GM12878 (cell line): ENCODE data around the gene STK33. TPM values are rescaled to one million over a fixed set of nuclear protein-coding genes. Genes with fewer than 3 reads are reported as not detected.

ENCODE experiments used
- ATAC-seq: fragments of 200-7000 bp; cut with Tn5 transposase; 3 replicates; pipeline ENCODE4 v1.9.1; 2020; ENCODE audit warnings: mild to moderate bottlenecking, moderate library complexity
- BruUV-seq: library from RNA; stranded (reverse); fragments of 400-500 nt; replicated peaks from 2 replicates; lab custom pipeline; 2021; lab: Mats Ljungman, UMichigan
- CTCF ChIA-PET: fragments of 300-600 bp; sonication (Branson Sonifier 250); formaldehyde crosslinking; extraction: SDS; loops from one replicate; lab custom pipeline; 2021; ENCODE audit warnings: inconsistent platforms; lab: Yijun Ruan, JAX
- POLR2A ChIA-PET: fragments of 350-600 bp; formaldehyde crosslinking; extraction: SDS; loops from one replicate; lab custom pipeline; 2021; ENCODE audit warnings: inconsistent platforms; lab: Charles Lee
- RAD21 ChIA-PET: fragments of 300-600 bp; sonication (Branson Sonifier 250); formaldehyde crosslinking; loops from one replicate; lab custom pipeline; 2023; ENCODE audit warnings: antibody characterized with exemption; ENCODE audit not compliant: unreplicated experiment; lab: Charles Lee
- SMC1A ChIA-PET: fragments of 300-600 bp; sonication (Branson Sonifier 250); formaldehyde crosslinking; loops from one replicate; lab custom pipeline; 2023; ENCODE audit not compliant: unreplicated experiment, uncharacterized antibody; lab: Charles Lee
- DNase-seq: peaks from one replicate; pipeline ENCODE4 v3.0.0-alpha.2; 2011; ENCODE audit warnings: low read depth, low spot score
- FAIRE-seq: peaks from 3 replicates; lab custom pipeline; 2011; peaks lifted over from hg19 to GRCh38; lab: Jason Lieb, UNC
- H2AFZ ChIP-seq: 2 replicates; pipeline ENCODE4 v1.6.0; 2011; ENCODE audit warnings: low read depth, low read length, control low read depth; ENCODE audit not compliant: control insufficient read depth
- H3K27ac ChIP-seq: 2 replicates; pipeline ENCODE4 v1.5.1; 2011; ENCODE audit warnings: control low read depth; ENCODE audit not compliant: control insufficient read depth, insufficient read depth
- H3K27me3 ChIP-seq, 2 experiments: replicated peaks in 1 of 2; 2 replicates each; pipeline versions ENCODE4 v1.6.0 to v1.6.1; 2011; ENCODE audit warnings: low read length in 1 of 2; ENCODE audit not compliant: control insufficient read depth in 2 of 2, insufficient read depth in 2 of 2
- H3K36me3 ChIP-seq, 2 experiments: 2 replicates each; pipeline ENCODE4 v1.5.1; 2011; ENCODE audit warnings: low read length in 1 of 2; ENCODE audit not compliant: control insufficient read depth in 2 of 2, insufficient read depth in 2 of 2
- H3K4me1 ChIP-seq: 2 replicates; pipeline ENCODE4 v1.6.1; 2011; ENCODE audit warnings: mild to moderate bottlenecking, low read length, moderate library complexity, mixed read lengths; ENCODE audit not compliant: control insufficient read depth, insufficient read depth
- H3K4me2 ChIP-seq: 2 replicates; pipeline ENCODE4 v1.6.0; 2011; ENCODE audit warnings: control low read depth; ENCODE audit not compliant: control insufficient read depth, insufficient read depth
- H3K4me3 ChIP-seq: fragments of 200-600 bp; sonication (generic); 2 replicates; pipeline ENCODE4 v1.5.1; 2016
- H3K79me2 ChIP-seq: 2 replicates; pipeline ENCODE4 v1.6.0; 2011; ENCODE audit warnings: low read length; ENCODE audit not compliant: control insufficient read depth, insufficient read depth
- H3K9ac ChIP-seq: 2 replicates; pipeline ENCODE4 v1.8.0; 2011; ENCODE audit warnings: low read length, control low read depth, mixed read lengths; ENCODE audit not compliant: control insufficient read depth, insufficient read depth
- H3K9me3 ChIP-seq: replicated peaks from 3 replicates; pipeline ENCODE4 v1.5.1; 2011; ENCODE audit warnings: mild to moderate bottlenecking, low read length; ENCODE audit not compliant: control insufficient read depth, insufficient read depth
- H4K20me1 ChIP-seq: 2 replicates; pipeline ENCODE4 v1.6.0; 2011; ENCODE audit not compliant: control insufficient read depth, insufficient read depth
- EGR1 ChIP-seq, 2 experiments: IDR thresholded peaks; 1 replicate in 1 of 2; 2 replicates in 1 of 2; pipeline ENCODE4 v1.6.1; 2011 to 2012; ENCODE audit warnings: low read depth in 2 of 2, low read length in 2 of 2, borderline replicate concordance in 1 of 2, mild to moderate bottlenecking in 1 of 2, moderate library complexity in 1 of 2
- IRF4 ChIP-seq: IDR thresholded peaks from 2 replicates; pipeline ENCODE4 v1.6.1; 2011; ENCODE audit warnings: low read depth, low read length
- LARP7 ChIP-seq: fragments of 450-650 bp; IDR thresholded peaks from 2 replicates; pipeline ENCODE4 v1.6.1; 2017; ENCODE audit warnings: mild to moderate bottlenecking
- MTA3 ChIP-seq: IDR thresholded peaks from 2 replicates; pipeline ENCODE4 v1.6.1; 2012; ENCODE audit warnings: low read length, inconsistent platforms, borderline replicate concordance
- MYC ChIP-seq: IDR thresholded peaks from 2 replicates; pipeline ENCODE4 v1.6.1; 2011; ENCODE audit warnings: mild to moderate bottlenecking, low read length, moderate library complexity, inconsistent platforms; ENCODE audit not compliant: insufficient read depth, insufficient replicate concordance, insufficient read length, severe bottlenecking
- NR2C2 ChIP-seq: IDR thresholded peaks from 2 replicates; pipeline ENCODE4 v1.6.1; 2011; ENCODE audit warnings: borderline replicate concordance, low read depth; ENCODE audit not compliant: control insufficient read depth, insufficient read length
- PAX8 ChIP-seq: fragments of 450-650 bp; IDR thresholded peaks from 2 replicates; pipeline ENCODE4 v1.6.1; 2017; ENCODE audit warnings: mild to moderate bottlenecking, moderate library complexity
- REST ChIP-seq: IDR thresholded peaks from 2 replicates; pipeline ENCODE4 v1.6.1; 2012; ENCODE audit warnings: mild to moderate bottlenecking, low read depth, low read length
- TCF3 ChIP-seq: IDR thresholded peaks from 2 replicates; pipeline ENCODE4 v1.6.1; 2012; ENCODE audit warnings: low read depth, mild to moderate bottlenecking, low read length, borderline replicate concordance; ENCODE audit not compliant: insufficient read depth
- ZNF217 ChIP-seq: fragments of 450-650 bp; IDR thresholded peaks from 2 replicates; pipeline ENCODE4 v1.6.1; 2017; ENCODE audit warnings: antibody characterized with exemption, mild to moderate bottlenecking
- WGBS: methylation state at CpG from one replicate; pipeline ENCODE4 v1.1.6; 2016; ENCODE audit warnings: low lambda C conversion rate; ENCODE audit not compliant: insufficient replicate concordance, insufficient coverage; ENCODE audit errors: missing lambda C conversion rate; 5-methylcytosine and 5-hydroxymethylcytosine counted together
- in situ Hi-C: fragments of 300-500 bp; cut with MboI; formaldehyde crosslinking; loops from 9 replicates; pipeline ENCODE4 v1.14.3; 2018; ENCODE audit warnings: mixed read lengths
- intact Hi-C: fragments of 100-400 bp; cut with micrococcal nuclease; formaldehyde crosslinking; loops from one replicate; pipeline ENCODE4 v1.14.2; 2022; ENCODE audit not compliant: unreplicated experiment
- polyA plus RNA-seq, 11 experiments: library from polyadenylated mRNA; depleted of rRNA in 4 of 11; unstranded in 6 of 11; stranded (reverse) in 5 of 11; fragments of >200 nt; fragmentation: Nextera tagmentation in 4 of 11; fragmentation: Illumina TruSeq in 1 of 11; extraction: Ambion mirVana in 4 of 11; extraction: Trizol in 1 of 11; gene quantifications; 1 replicate in 1 of 11; 2 replicates in 10 of 11; pipeline versions ENCODE4 v1.2.1 to v1.2.3, GENCODE V29; 2011 to 2016; ENCODE audit warnings: inconsistent platforms in 2 of 11, missing spikeins in 2 of 11, low read depth in 1 of 11
- total RNA-seq, 4 experiments: library from RNA; depleted of rRNA in 3 of 4; stranded (reverse); fragments of >200 nt in 3 of 4; fragmentation: Illumina TruSeq in 1 of 4; extraction: Trizol in 1 of 4; gene quantifications; 2 replicates each; pipeline versions ENCODE4 v1.2.1 to v1.2.3, GENCODE V29; 2013 to 2021
- TF ChIP-seq, protein P1 (sequence below): fragments of 450-650 bp; IDR thresholded peaks from 2 replicates; pipeline ENCODE4 v1.6.1; 2017; ENCODE audit warnings: antibody characterized with exemption, mild to moderate bottlenecking, moderate library complexity

STK33 gene
- total and polyA plus RNA-seq, 10 of the 15 experiments (the other 5 are each of a cell fraction or from before 2014, with no cell fraction given) = 5.2 to 27.3 (median 18.3) TPM

- intact Hi-C loops = no loop called here
- ChIA-PET RAD21 (no interaction called here), SMC1A (interaction anchor here (1.0 to 1.8 kb wide), 4 partner anchors 11 to 32 kb away, joined by 3 to 7 read pairs (median 4); no protein-coding TSS in a partner anchor), CTCF (interaction anchor here (0.7 kb wide), 1 partner anchor 129 kb away, joined by 4 read pairs; no protein-coding TSS in a partner anchor), POLR2A (no interaction called here)
- Histone ChIP-seq H2AFZ (no peak overlapping the region), H3K4me3 (no peak overlapping the region), H3K27ac (no peak overlapping the region), H4K20me1 (no peaks in the 10 kb centered on the region), H3K4me2 (no peak overlapping the region), H3K27me3 (no peaks in the 10 kb centered on the region), H3K36me3 (no peaks in the 10 kb centered on the region), H3K9ac (no peak overlapping the region), H3K4me1 (no peaks in the 10 kb centered on the region), H3K79me2 (no peaks in the 10 kb centered on the region), H3K9me3 (no peaks in the 10 kb centered on the region)
- DNase-seq = no peak
- no TSS peak for BruUV-seq
- 62% methylated on average over 1 of the region's 1 CpG for WGBS
- no peak for FAIRE-seq
- ATAC-seq = no peak
- TF ChIP-seq MYC (no peak), REST (peak; percentile 84)
- in situ Hi-C loops = no loop called here
These were observed 190.7 kb downstream of the STK33 start for GRCh38 chr11:8403310-8403709.

- ATAC-seq = no peak
- Histone ChIP-seq H3K4me2 (no peak overlapping the region), H3K4me3 (no peak overlapping the region), H3K36me3 (no peaks in the 10 kb centered on the region), H3K79me2 (no peaks in the 10 kb centered on the region), H2AFZ (no peak overlapping the region), H4K20me1 (no peaks in the 10 kb centered on the region), H3K27ac (no peak overlapping the region), H3K9ac (no peak overlapping the region), H3K27me3 (no peaks in the 10 kb centered on the region), H3K4me1 (no peaks in the 10 kb centered on the region; the same call in 1 of the 2 replicates), H3K9me3 (no peaks in the 10 kb centered on the region)
- WGBS = 57% methylated on average over 3 of the region's 3 CpGs
- no peak for FAIRE-seq
- ChIA-PET POLR2A (no interaction called here), CTCF (no interaction called here), RAD21 (no interaction called here), SMC1A (no interaction called here)
- no peak for DNase-seq
- intact Hi-C loops = no loop called here
- in situ Hi-C loops = no loop called here
- no TSS peak for BruUV-seq
- TF ChIP-seq TCF3 (no peak), EGR1 (IDR thresholded peaks at IDR 0.05; ENCODE audit: borderline replicate concordance in 1 of 2, low read depth in 2 of 2, low read length in 2 of 2) (no peak), PAX8 (no peak), IRF4 (no peak), ZNF217 (no peak), NR2C2 (no peak), LARP7 (no peak), MTA3 (no peak)
- TF ChIP-seq, protein P1, sequence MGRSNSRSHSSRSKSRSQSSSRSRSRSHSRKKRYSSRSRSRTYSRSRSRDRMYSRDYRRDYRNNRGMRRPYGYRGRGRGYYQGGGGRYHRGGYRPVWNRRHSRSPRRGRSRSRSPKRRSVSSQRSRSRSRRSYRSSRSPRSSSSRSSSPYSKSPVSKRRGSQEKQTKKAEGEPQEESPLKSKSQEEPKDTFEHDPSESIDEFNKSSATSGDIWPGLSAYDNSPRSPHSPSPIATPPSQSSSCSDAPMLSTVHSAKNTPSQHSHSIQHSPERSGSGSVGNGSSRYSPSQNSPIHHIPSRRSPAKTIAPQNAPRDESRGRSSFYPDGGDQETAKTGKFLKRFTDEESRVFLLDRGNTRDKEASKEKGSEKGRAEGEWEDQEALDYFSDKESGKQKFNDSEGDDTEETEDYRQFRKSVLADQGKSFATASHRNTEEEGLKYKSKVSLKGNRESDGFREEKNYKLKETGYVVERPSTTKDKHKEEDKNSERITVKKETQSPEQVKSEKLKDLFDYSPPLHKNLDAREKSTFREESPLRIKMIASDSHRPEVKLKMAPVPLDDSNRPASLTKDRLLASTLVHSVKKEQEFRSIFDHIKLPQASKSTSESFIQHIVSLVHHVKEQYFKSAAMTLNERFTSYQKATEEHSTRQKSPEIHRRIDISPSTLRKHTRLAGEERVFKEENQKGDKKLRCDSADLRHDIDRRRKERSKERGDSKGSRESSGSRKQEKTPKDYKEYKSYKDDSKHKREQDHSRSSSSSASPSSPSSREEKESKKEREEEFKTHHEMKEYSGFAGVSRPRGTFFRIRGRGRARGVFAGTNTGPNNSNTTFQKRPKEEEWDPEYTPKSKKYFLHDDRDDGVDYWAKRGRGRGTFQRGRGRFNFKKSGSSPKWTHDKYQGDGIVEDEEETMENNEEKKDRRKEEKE = no peak
These were observed 201.1 kb downstream of the STK33 start for GRCh38 chr11:8392886-8393285.
